Hepatocyte (in vitro differentiated cells): Measurements from ENCODE around the gene MARF1. TPM values are rescaled to one million over a fixed set of nuclear protein-coding genes. Genes with fewer than 3 reads are reported as not detected.

Experiments
- DNase-seq: peaks from one replicate; pipeline ENCODE4 v3.0.0-alpha.2; 2016; ENCODE audit warnings: low spot score
- H2AFZ ChIP-seq: fragments of 200-600 bp; sonication (generic); 2 replicates; pipeline ENCODE4 v1.6.0; 2016; ENCODE audit warnings: antibody characterized with exemption, mild to moderate bottlenecking
- H3K27ac ChIP-seq: fragments of 200-600 bp; sonication (generic); 2 replicates; pipeline ENCODE4 v1.5.1; 2016; ENCODE audit warnings: mild to moderate bottlenecking
- H3K27me3 ChIP-seq: fragments of 200-600 bp; sonication (generic); 2 replicates; pipeline ENCODE4 v1.6.1; 2016
- H3K36me3 ChIP-seq: fragments of 200-600 bp; sonication (generic); replicated peaks from 2 replicates; pipeline ENCODE4 v1.5.1; 2016; ENCODE audit warnings: low read depth; ENCODE audit not compliant: insufficient read depth
- H3K4me1 ChIP-seq: fragments of 200-600 bp; sonication (generic); 2 replicates; pipeline ENCODE4 v1.5.1; 2016; ENCODE audit warnings: mild to moderate bottlenecking, moderate library complexity; ENCODE audit not compliant: insufficient read depth
- H3K4me2 ChIP-seq: fragments of 200-600 bp; sonication (generic); 2 replicates; pipeline ENCODE4 v1.6.0; 2016
- H3K4me3 ChIP-seq: fragments of 200-600 bp; sonication (generic); 2 replicates; pipeline ENCODE4 v1.5.1; 2016; ENCODE audit warnings: mild to moderate bottlenecking
- H3K79me2 ChIP-seq: fragments of 200-600 bp; sonication (generic); 2 replicates; pipeline ENCODE4 v1.6.0; 2017; ENCODE audit warnings: mild to moderate bottlenecking
- H3K9me2 ChIP-seq: fragments of 200-600 bp; sonication (generic); replicated peaks from 2 replicates; pipeline ENCODE4 v1.6.0; 2017; ENCODE audit warnings: mild to moderate bottlenecking; ENCODE audit not compliant: insufficient read depth
- H3K9me3 ChIP-seq: fragments of 200-600 bp; sonication (generic); 2 replicates; pipeline ENCODE4 v1.5.1; 2016; ENCODE audit warnings: low read depth, mild to moderate bottlenecking
- H4K20me1 ChIP-seq: fragments of 200-600 bp; sonication (generic); 2 replicates; pipeline ENCODE4 v1.6.0; 2016; ENCODE audit warnings: mild to moderate bottlenecking; ENCODE audit not compliant: insufficient read depth, poor library complexity, severe bottlenecking
- CTCF ChIP-seq: fragments of 200-600 bp; sonication (generic); IDR thresholded peaks from 2 replicates; pipeline ENCODE4 v1.5.1; 2016; ENCODE audit warnings: antibody characterized with exemption, mild to moderate bottlenecking; ENCODE audit not compliant: poor library complexity
- EZH2 ChIP-seq: fragments of 200-600 bp; sonication (generic); IDR thresholded peaks from 2 replicates; pipeline ENCODE4 v1.6.1; 2016; ENCODE audit warnings: antibody characterized with exemption, mild to moderate bottlenecking, borderline replicate concordance
- EZH2phosphoT487 ChIP-seq: fragments of 200-600 bp; sonication (generic); IDR thresholded peaks from one replicate; pipeline ENCODE4 v1.6.1; 2018; ENCODE audit warnings: antibody characterized with exemption, mild to moderate bottlenecking, low read depth, moderate library complexity; ENCODE audit not compliant: unreplicated experiment, severe bottlenecking
- WGBS: methylation state at CpG from one replicate; pipeline ENCODE4 v1.1.6; 2016; ENCODE audit warnings: low lambda C conversion rate; ENCODE audit errors: missing lambda C conversion rate; 5-methylcytosine and 5-hydroxymethylcytosine counted together
- polyA plus RNA-seq: library from polyadenylated mRNA; unstranded; fragments of >200 nt; fragmentation: Nextera tagmentation; extraction: Ambion mirVana; gene quantifications from 2 replicates; pipeline ENCODE4 v1.2.1, GENCODE V29; 2016
- total RNA-seq: library from RNA; depleted of rRNA; stranded (reverse); fragments of >200 nt; gene quantifications from 2 replicates; pipeline ENCODE4 v1.2.3, GENCODE V29; 2014

The MARF1 gene
- total and polyA plus RNA-seq, 2 experiments from 2014 or later, result 7.0 to 15.5 TPM

GRCh38 chr16:15636392-15636873, 6.5 kb downstream of the MARF1 start:
- Histone ChIP-seq H3K27me3 (no peaks in the 10 kb centered on the region), H3K79me2 (peaks cover 34% of the 10 kb centered on the region), H2AFZ (no peak overlapping the region), H3K27ac (no peak overlapping the region), H3K4me2 (no peak overlapping the region), H3K4me1 (peaks cover 5% of the 10 kb centered on the region), H3K4me3 (no peak overlapping the region), H3K9me3 (no peaks in the 10 kb centered on the region), H4K20me1 (peaks cover 3% of the 10 kb centered on the region), H3K9me2 (no peaks in the 10 kb centered on the region), H3K36me3 (no peaks in the 10 kb centered on the region)
- no peak for TF ChIP-seq CTCF
- no peak for TF ChIP-seq EZH2phosphoT487
- no peak for TF ChIP-seq EZH2
- no peak for DNase-seq

- TF ChIP-seq CTCF, result no peak
- no peak for TF ChIP-seq EZH2phosphoT487
- TF ChIP-seq EZH2, result no peak
- Histone ChIP-seq H3K4me1 (no peaks in the 10 kb centered on the region), H3K27ac (no peak overlapping the region), H4K20me1 (no peaks in the 10 kb centered on the region), H3K36me3 (no peaks in the 10 kb centered on the region), H3K27me3 (no peaks in the 10 kb centered on the region), H3K4me2 (no peak overlapping the region), H3K9me3 (no peaks in the 10 kb centered on the region), H3K79me2 (peaks cover 29% of the 10 kb centered on the region), H3K9me2 (no peaks in the 10 kb centered on the region), H3K4me3 (no peak overlapping the region), H2AFZ (no peak overlapping the region)
- 93% methylated on average over 9 of the region's 9 CpGs for WGBS
- DNase-seq, result no peak
Measured at GRCh38 chr16:15635926-15636325, 7.0 kb downstream of the MARF1 start.

GRCh38 chr16:15631730-15632409, 11.1 kb downstream of the MARF1 start:
- H3K4me3 ChIP-seq, result no peak overlapping the region
- no peaks in the 10 kb centered on the region for H3K9me3 ChIP-seq
- no peak overlapping the region for H2AFZ ChIP-seq
- no peak overlapping the region for H3K27ac ChIP-seq
- peaks cover 7% of the 10 kb centered on the region for H3K79me2 ChIP-seq
- no peak for TF ChIP-seq CTCF
- no peak for TF ChIP-seq EZH2
- no peak for TF ChIP-seq EZH2phosphoT487
- H3K4me2 ChIP-seq, result no peak overlapping the region
- no peaks in the 10 kb centered on the region for H4K20me1 ChIP-seq
- H3K36me3 ChIP-seq, result no peaks in the 10 kb centered on the region
- no peaks in the 10 kb centered on the region for H3K27me3 ChIP-seq
- no peak for DNase-seq
- 98% methylated on average over 2 of the region's 2 CpGs for WGBS
- H3K9me2 ChIP-seq, result no peaks in the 10 kb centered on the region
- H3K4me1 ChIP-seq, result peaks cover 10% of the 10 kb centered on the region
